HCT116 (cell line): Measurements from ENCODE around the gene HPS3. TPM values are rescaled to one million over a fixed set of nuclear protein-coding genes. Genes with fewer than 3 reads are reported as not detected.

Source experiments
- ATAC-seq: fragments of 200-7000 bp; cut with Tn5 transposase; 2 replicates; pipeline ENCODE4 v1.9.1; 2020; ENCODE audit warnings: mild to moderate bottlenecking, moderate library complexity
- BruUV-seq: library from RNA; stranded (reverse); fragments of 400-500 nt; replicated peaks from 2 replicates; lab custom pipeline; 2021; lab: Mats Ljungman, UMichigan
- CTCF ChIA-PET: fragments of 300-600 bp; sonication (Branson Sonifier 250); formaldehyde crosslinking; loops from one replicate; lab custom pipeline; 2021; ENCODE audit warnings: antibody characterized with exemption; lab: Charles Lee
- POLR2A ChIA-PET: fragments of 300-600, 350-600 bp; sonication (Branson Sonifier 250); formaldehyde crosslinking; loops from one replicate; lab custom pipeline; 2021; ENCODE audit warnings: antibody characterized with exemption; lab: Charles Lee
- RAD21 ChIA-PET, 2 experiments: fragments of 300-600 bp; sonication (Branson Sonifier 250); formaldehyde crosslinking; loops; one replicate each; lab custom pipeline; 2023; ENCODE audit warnings: low total read pairs in 2 of 2; ENCODE audit not compliant: uncharacterized antibody in 2 of 2, unreplicated experiment in 2 of 2, low non-redundant PET in 1 of 2; lab: Charles Lee
- DNase-seq: peaks from one replicate; pipeline ENCODE4 v3.0.0-alpha.2; 2010; ENCODE audit warnings: low read depth, low spot score
- H2AFZ ChIP-seq: fragments of 200-600 bp; shearing (Covaris generic), sonication (generic); 2 replicates; pipeline ENCODE4 v1.6.1; 2017; ENCODE audit warnings: low read depth, mixed run types, mixed read lengths, antibody characterized with exemption, low read length; ENCODE audit not compliant: poor library complexity, severe bottlenecking
- H3K27ac ChIP-seq: 2 replicates; pipeline ENCODE4 v1.5.1; 2012; ENCODE audit warnings: low read depth, low read length
- H3K27me3 ChIP-seq: fragments of 200-600 bp; sonication (generic); 2 replicates; pipeline ENCODE4 v1.6.1; 2016; ENCODE audit warnings: mixed run types, low read length, mixed read lengths; ENCODE audit not compliant: insufficient read depth
- H3K36me3 ChIP-seq, 2 experiments: fragments of 200-500 bp in 1 of 2; fragments of 200-600 bp in 1 of 2; sonication (Bioruptor generic) in 1 of 2; sonication (generic) in 1 of 2; 2 replicates each; pipeline versions ENCODE4 v1.5.1 to v1.6.1; 2014 to 2016; ENCODE audit warnings: low read length in 2 of 2, inconsistent platforms in 1 of 2, mixed read lengths in 1 of 2, mixed run types in 1 of 2; ENCODE audit not compliant: insufficient read depth in 2 of 2, control insufficient read depth in 1 of 2
- H3K4me1 ChIP-seq, 2 experiments: fragments of 200-600 bp in 1 of 2; sonication (generic) in 1 of 2; 2 replicates each; pipeline versions ENCODE4 v1.5.1 to v1.6.1; 2012 to 2017; ENCODE audit warnings: low read length in 2 of 2, inconsistent platforms in 1 of 2, mild to moderate bottlenecking in 1 of 2, mixed read lengths in 1 of 2, mixed run types in 1 of 2, moderate library complexity in 1 of 2; ENCODE audit not compliant: insufficient read depth in 2 of 2, control insufficient read depth in 1 of 2
- H3K4me2 ChIP-seq: fragments of 200-600 bp; sonication (generic); 2 replicates; pipeline ENCODE4 v1.6.1; 2017; ENCODE audit warnings: mixed run types, low read length, mixed read lengths
- H3K4me3 ChIP-seq, 2 experiments: fragments of 200-600 bp in 1 of 2; sonication (generic) in 1 of 2; replicated peaks in 1 of 2; 2 replicates each; pipeline ENCODE4 v1.5.1; 2011 to 2016; ENCODE audit warnings: low read length in 2 of 2, control low read depth in 1 of 2, low read depth in 1 of 2, mild to moderate bottlenecking in 1 of 2, mixed read lengths in 1 of 2, mixed run types in 1 of 2
- H3K79me2 ChIP-seq: fragments of 200-600 bp; sonication (generic); 2 replicates; pipeline ENCODE4 v1.6.1; 2017; ENCODE audit warnings: mild to moderate bottlenecking, mixed run types, low read length, moderate library complexity, mixed read lengths; ENCODE audit not compliant: insufficient read depth
- H3K9ac ChIP-seq: fragments of 200-600 bp; sonication (generic); 2 replicates; pipeline ENCODE4 v1.6.1; 2016; ENCODE audit warnings: low read length, mixed read lengths
- H3K9me2 ChIP-seq: fragments of 200-600 bp; sonication (generic), shearing (Covaris generic); 2 replicates; pipeline ENCODE4 v1.6.1; 2017; ENCODE audit warnings: mixed run types, mild to moderate bottlenecking, moderate library complexity; ENCODE audit not compliant: insufficient read depth
- H3K9me3 ChIP-seq, 2 experiments: fragments of 200-500 bp in 1 of 2; fragments of 200-600 bp in 1 of 2; sonication (Bioruptor generic) in 1 of 2; sonication (generic) in 1 of 2; 2 replicates each; pipeline ENCODE4 v1.6.1; 2014 to 2017; ENCODE audit warnings: low read length in 2 of 2, mixed read lengths in 2 of 2, inconsistent platforms in 1 of 2, low read depth in 1 of 2, mild to moderate bottlenecking in 1 of 2, mixed run types in 1 of 2, moderate library complexity in 1 of 2; ENCODE audit not compliant: control insufficient read depth in 1 of 2, insufficient read depth in 1 of 2
- H4K20me1 ChIP-seq: fragments of 200-600 bp; sonication (generic), shearing (Covaris generic); 2 replicates; pipeline ENCODE4 v1.6.1; 2017; ENCODE audit warnings: mixed run types, mild to moderate bottlenecking, moderate library complexity; ENCODE audit not compliant: insufficient read depth
- CEBPB ChIP-seq: IDR thresholded peaks from 2 replicates; pipeline ENCODE4 v1.6.1; 2012; ENCODE audit warnings: low read depth
- EGR1 ChIP-seq: IDR thresholded peaks from 2 replicates; pipeline ENCODE4 v1.6.1; 2012; ENCODE audit warnings: low read depth
- ELF1 ChIP-seq: IDR thresholded peaks from 2 replicates; pipeline ENCODE4 v1.6.1; 2012; ENCODE audit warnings: low read depth, borderline replicate concordance
- EZH2 ChIP-seq: fragments of 200-600 bp; sonication (generic); IDR thresholded peaks from 2 replicates; pipeline ENCODE4 v1.6.1; 2017; ENCODE audit warnings: antibody characterized with exemption, mixed run types
- JUND ChIP-seq: IDR thresholded peaks from 2 replicates; pipeline ENCODE4 v1.6.1; 2012
- POLR2A ChIP-seq: IDR thresholded peaks from 2 replicates; pipeline ENCODE4 v1.7.0; 2011; ENCODE audit warnings: borderline replicate concordance; ENCODE audit not compliant: insufficient read depth, insufficient read length; ENCODE audit errors: extremely low read depth
- POLR2AphosphoS5 ChIP-seq: IDR thresholded peaks from 2 replicates; pipeline ENCODE4 v1.6.1; 2011; ENCODE audit warnings: mild to moderate bottlenecking, low read depth, low read length, moderate library complexity
- RAD21 ChIP-seq: IDR thresholded peaks from 2 replicates; pipeline ENCODE4 v1.6.1; 2012; ENCODE audit warnings: low read depth, mild to moderate bottlenecking
- REST ChIP-seq: IDR thresholded peaks from 2 replicates; pipeline ENCODE4 v1.6.1; 2012; ENCODE audit warnings: low read depth
- SIN3A ChIP-seq: IDR thresholded peaks from 2 replicates; pipeline ENCODE4 v1.6.1; 2012; ENCODE audit warnings: low read depth
- SRF ChIP-seq: IDR thresholded peaks from 2 replicates; pipeline ENCODE4 v1.6.1; 2012; ENCODE audit warnings: low read depth
- TCF7L2 ChIP-seq: IDR thresholded peaks from 2 replicates; pipeline ENCODE4 v1.7.0; 2011; ENCODE audit warnings: borderline replicate concordance, inconsistent platforms; ENCODE audit not compliant: insufficient read depth, insufficient read length; ENCODE audit errors: extremely low read depth
- YY1 ChIP-seq: IDR thresholded peaks from 2 replicates; pipeline ENCODE4 v1.6.1; 2011; ENCODE audit warnings: low read length, low read depth, moderate library complexity, mild to moderate bottlenecking; ENCODE audit not compliant: insufficient replicate concordance; ENCODE audit errors: extremely low read depth
- ZFX ChIP-seq: fragments of 450-650 bp; IDR thresholded peaks from 2 replicates; pipeline ENCODE4 v1.6.1; 2017
- intact Hi-C: fragments of 100-400 bp; cut with micrococcal nuclease; formaldehyde crosslinking; loops from 2 replicates; pipeline ENCODE4 v1.10.0; 2022
- total RNA-seq: library from RNA; stranded (reverse); gene quantifications from one replicate; pipeline ENCODE4 v1.2.1, GENCODE V29; 2021; ENCODE audit not compliant: unreplicated experiment
- TF ChIP-seq, protein P1 (sequence below), 3 experiments: fragments of 200-600 bp in 1 of 3; sonication (generic) in 1 of 3; IDR thresholded peaks in 2 of 3; conservative IDR thresholded peaks in 1 of 3; 2 replicates each; pipeline ENCODE4 v1.5.1; 2012 to 2017; ENCODE audit warnings: low read depth in 2 of 3, low read length in 2 of 3, antibody characterized with exemption in 1 of 3, borderline replicate concordance in 1 of 3, control low read depth in 1 of 3, mild to moderate bottlenecking in 1 of 3, mixed read lengths in 1 of 3, mixed run types in 1 of 3, moderate library complexity in 1 of 3; ENCODE audit not compliant: insufficient read depth in 1 of 3
- TF ChIP-seq, protein P2 (sequence below): IDR thresholded peaks from 2 replicates; pipeline ENCODE4 v1.6.1; 2012
- TF ChIP-seq, protein P3 (sequence below): IDR thresholded peaks from 2 replicates; pipeline ENCODE4 v1.6.1; 2012

Gene HPS3
- total RNA-seq, 1 experiment from 2014 or later: 17.1 TPM

DNA sequence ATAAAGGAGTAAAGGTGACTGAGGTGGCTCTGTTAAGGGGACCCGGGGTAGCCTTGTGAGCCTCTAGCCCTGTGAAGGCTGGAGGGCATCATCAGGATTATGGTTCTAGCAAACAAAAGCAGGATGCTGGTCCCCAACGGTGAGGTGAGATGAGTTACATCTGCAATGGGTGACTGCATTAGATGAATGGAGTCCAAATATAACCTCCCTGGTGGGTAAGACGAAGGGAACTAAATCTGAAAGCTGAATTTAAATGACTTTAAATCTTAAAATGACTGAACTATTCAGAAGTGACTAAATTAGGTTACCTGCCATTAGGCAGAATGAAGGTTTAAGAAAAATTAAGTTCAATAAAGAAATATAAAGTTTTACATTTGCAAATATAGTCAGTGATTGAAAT is 38.5 kb upstream of the HPS3 start:
- H3K4me2 ChIP-seq: no peak overlapping the region
- H2AFZ ChIP-seq: no peak overlapping the region
- H3K79me2 ChIP-seq: peaks cover 2% of the 10 kb centered on the region
- no peaks in the 10 kb centered on the region for H3K9me2 ChIP-seq
- intact Hi-C loops: no loop called here
- TF ChIP-seq, protein P1, sequence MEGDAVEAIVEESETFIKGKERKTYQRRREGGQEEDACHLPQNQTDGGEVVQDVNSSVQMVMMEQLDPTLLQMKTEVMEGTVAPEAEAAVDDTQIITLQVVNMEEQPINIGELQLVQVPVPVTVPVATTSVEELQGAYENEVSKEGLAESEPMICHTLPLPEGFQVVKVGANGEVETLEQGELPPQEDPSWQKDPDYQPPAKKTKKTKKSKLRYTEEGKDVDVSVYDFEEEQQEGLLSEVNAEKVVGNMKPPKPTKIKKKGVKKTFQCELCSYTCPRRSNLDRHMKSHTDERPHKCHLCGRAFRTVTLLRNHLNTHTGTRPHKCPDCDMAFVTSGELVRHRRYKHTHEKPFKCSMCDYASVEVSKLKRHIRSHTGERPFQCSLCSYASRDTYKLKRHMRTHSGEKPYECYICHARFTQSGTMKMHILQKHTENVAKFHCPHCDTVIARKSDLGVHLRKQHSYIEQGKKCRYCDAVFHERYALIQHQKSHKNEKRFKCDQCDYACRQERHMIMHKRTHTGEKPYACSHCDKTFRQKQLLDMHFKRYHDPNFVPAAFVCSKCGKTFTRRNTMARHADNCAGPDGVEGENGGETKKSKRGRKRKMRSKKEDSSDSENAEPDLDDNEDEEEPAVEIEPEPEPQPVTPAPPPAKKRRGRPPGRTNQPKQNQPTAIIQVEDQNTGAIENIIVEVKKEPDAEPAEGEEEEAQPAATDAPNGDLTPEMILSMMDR (IDR thresholded peaks at IDR 0.05 in 2 of 3, conservative IDR thresholded peaks at IDR 0.05 in 1 of 3; ENCODE audit: borderline replicate concordance in 1 of 3, insufficient read depth in 1 of 3, low read depth in 2 of 3, low read length in 2 of 3): no peak
- TF ChIP-seq CEBPB (no peak), ELF1 (no peak), RAD21 (no peak)
- peaks cover 0 to 4% of the 10 kb centered on the region in 2 experiments; a peak in 1 of 4 replicates for H3K4me1 ChIP-seq
- no peak overlapping the region for H3K27ac ChIP-seq
- H3K36me3 ChIP-seq: no peaks in the 10 kb centered on the region
- no peaks in the 10 kb centered on the region for H3K27me3 ChIP-seq
- no peaks in the 10 kb centered on the region for H4K20me1 ChIP-seq
- ChIA-PET POLR2A (no interaction called here), RAD21 (no interaction called here), CTCF (no interaction called here)
- H3K9me3 ChIP-seq: no peaks in the 10 kb centered on the region
- no TSS peak for BruUV-seq
- no peak for DNase-seq
- ATAC-seq: no peak
- H3K9ac ChIP-seq: no peak overlapping the region
- no peak overlapping the region for H3K4me3 ChIP-seq

GRCh38 chr3:149091983-149092382 is 37.5 kb upstream of the HPS3 start:
- H3K27me3 ChIP-seq: no peaks in the 10 kb centered on the region
- H3K4me1 ChIP-seq: no peaks in the 10 kb centered on the region
- ChIA-PET RAD21 (no interaction called here), POLR2A (no interaction called here), CTCF (no interaction called here)
- no peaks in the 10 kb centered on the region for H3K79me2 ChIP-seq
- H3K4me3 ChIP-seq: no peak overlapping the region
- no peak overlapping the region for H2AFZ ChIP-seq
- no TSS peak for BruUV-seq
- no peak overlapping the region for H3K4me2 ChIP-seq
- H3K36me3 ChIP-seq: no peaks in the 10 kb centered on the region
- intact Hi-C loops: no loop called here
- H3K27ac ChIP-seq: no peak overlapping the region
- H4K20me1 ChIP-seq: no peaks in the 10 kb centered on the region
- no peak for ATAC-seq
- no peaks in the 10 kb centered on the region for H3K9me2 ChIP-seq
- H3K9ac ChIP-seq: no peak overlapping the region
- no peak for DNase-seq
- H3K9me3 ChIP-seq: no peaks in the 10 kb centered on the region
- no peak for TF ChIP-seq POLR2A
- TF ChIP-seq SRF: no peak
- TF ChIP-seq JUND: no peak
- TF ChIP-seq, protein P2, sequence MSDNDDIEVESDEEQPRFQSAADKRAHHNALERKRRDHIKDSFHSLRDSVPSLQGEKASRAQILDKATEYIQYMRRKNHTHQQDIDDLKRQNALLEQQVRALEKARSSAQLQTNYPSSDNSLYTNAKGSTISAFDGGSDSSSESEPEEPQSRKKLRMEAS: no peak
- no peak for TF ChIP-seq SIN3A
- TF ChIP-seq ZFX: no peak
- no peak for TF ChIP-seq YY1
- TF ChIP-seq EZH2: no peak
- no peak for TF ChIP-seq REST
- TF ChIP-seq, protein P3, sequence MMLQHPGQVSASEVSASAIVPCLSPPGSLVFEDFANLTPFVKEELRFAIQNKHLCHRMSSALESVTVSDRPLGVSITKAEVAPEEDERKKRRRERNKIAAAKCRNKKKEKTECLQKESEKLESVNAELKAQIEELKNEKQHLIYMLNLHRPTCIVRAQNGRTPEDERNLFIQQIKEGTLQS: no peak
- no peak for TF ChIP-seq TCF7L2
- TF ChIP-seq EGR1: no peak
- no peak for TF ChIP-seq CEBPB
- no peak for TF ChIP-seq ELF1
- no peak for TF ChIP-seq POLR2AphosphoS5
